GM10248 (cell line): ENCODE data around the gene LHX1.

ENCODE experiments used
- CTCF ChIA-PET: fragments of 300-600 bp; sonication (Branson Sonifier 250); formaldehyde crosslinking; extraction: SDS; loops from one replicate; lab custom pipeline; 2021; ENCODE audit warnings: antibody characterized with exemption; lab: Yijun Ruan, JAX
- POLR2A ChIA-PET: fragments of 350-650 bp; sonication (Branson Sonifier 250); formaldehyde crosslinking; extraction: SDS; loops from one replicate; lab custom pipeline; 2020; ENCODE audit warnings: antibody characterized with exemption; lab: Yijun Ruan, JAX
- DNase-seq: peaks from one replicate; pipeline ENCODE4 v3.0.0; 2012; ENCODE audit errors: extremely low spot score
- CTCF ChIP-seq: IDR thresholded peaks from 2 replicates; pipeline ENCODE4 v1.5.1; 2012; ENCODE audit warnings: mild to moderate bottlenecking, low read depth; ENCODE audit errors: extremely low read depth, missing control alignments, control extremely low read depth

LHX1 gene

GRCh38 chr17:36938566-36939051 is 1.3 kb downstream of the LHX1 start:
- no peak for TF ChIP-seq CTCF
- no peak for DNase-seq
- CTCF ChIA-PET: interaction anchor here (1.4 kb wide), 2 partner anchors 11 to 109 kb away, joined by 3 to 4 read pairs; no protein-coding TSS in a partner anchor
- POLR2A ChIA-PET: no interaction called here

GRCh38 chr17:36939052-36939801 is 2.0 kb downstream of the LHX1 start:
- no peak for TF ChIP-seq CTCF
- DNase-seq: no peak
- POLR2A ChIA-PET: no interaction called here
- CTCF ChIA-PET: interaction anchor here (1.4 kb wide), 1 partner anchor 108 kb away, joined by 4 read pairs; no protein-coding TSS in a partner anchor

GRCh38 chr17:36939802-36940312 is 2.6 kb downstream of the LHX1 start:
- CTCF ChIA-PET: no interaction called here
- POLR2A ChIA-PET: no interaction called here
- TF ChIP-seq CTCF: no peak
- no peak for DNase-seq

GRCh38 chr17:36940313-36941264 is 3.3 kb downstream of the LHX1 start:
- CTCF ChIA-PET: no interaction called here
- DNase-seq: no peak
- POLR2A ChIA-PET: interaction anchor here (0.6 kb wide), 1 partner anchor 1928 kb away, joined by 4 read pairs; no protein-coding TSS in a partner anchor

GRCh38 chr17:36941265-36942010 is 4.2 kb downstream of the LHX1 start:
- CTCF ChIA-PET: no interaction called here
- POLR2A ChIA-PET: interaction anchor here (0.6 kb wide), 1 partner anchor 1927 kb away, joined by 4 read pairs; no protein-coding TSS in a partner anchor
- DNase-seq: no peak
- TF ChIP-seq CTCF: no peak

More at GRCh38 chr17:36940313-36941264, 3.3 kb downstream of the LHX1 start:
- TF ChIP-seq CTCF: no peak

GRCh38 chr17:36942019-36942599 is 4.8 kb downstream of the LHX1 start:
- DNase-seq: peak; percentile 13
- TF ChIP-seq CTCF: no peak
- ChIA-PET POLR2A (no interaction called here), CTCF (no interaction called here)
